HTR-8/SVneo (cell line): ENCODE results near the gene PSMB1.
"Not testable (repeated sequence)": the region's sequence is repeated elsewhere in the genome, so short reads cannot be mapped to it uniquely, and the experiment has no call there.

Experiments
- DNase-seq: peaks from one replicate; pipeline ENCODE4 v3.0.0; 2011; ENCODE audit warnings: low spot score, mixed read lengths; ENCODE audit not compliant: insufficient read length
- FAIRE-seq: peaks from 2 replicates; lab custom pipeline; 2011; peaks lifted over from hg19 to GRCh38; lab: Jason Lieb, UNC

The PSMB1 gene

DNA sequence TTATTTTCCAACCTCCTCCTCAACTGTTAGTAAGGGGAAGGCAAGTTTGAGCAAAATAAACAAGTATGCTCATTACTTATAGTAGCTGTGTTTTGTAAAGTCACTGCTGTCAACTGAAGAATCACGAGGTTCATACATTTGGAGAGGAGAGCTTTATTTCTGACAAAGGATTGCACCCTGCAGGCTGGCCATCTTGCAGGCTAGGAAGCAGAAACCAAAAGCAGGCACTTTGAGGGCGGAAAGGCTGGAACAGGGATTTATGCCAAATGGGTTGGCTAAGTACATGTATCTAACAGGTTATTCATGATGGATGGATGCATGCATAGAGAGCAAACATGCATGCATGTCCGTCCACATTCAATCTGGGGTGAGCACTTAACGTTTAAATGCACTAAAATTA, 46.7 kb downstream of the PSMB1 start:
- no peak for FAIRE-seq
- DNase-seq = no peak

DNA sequence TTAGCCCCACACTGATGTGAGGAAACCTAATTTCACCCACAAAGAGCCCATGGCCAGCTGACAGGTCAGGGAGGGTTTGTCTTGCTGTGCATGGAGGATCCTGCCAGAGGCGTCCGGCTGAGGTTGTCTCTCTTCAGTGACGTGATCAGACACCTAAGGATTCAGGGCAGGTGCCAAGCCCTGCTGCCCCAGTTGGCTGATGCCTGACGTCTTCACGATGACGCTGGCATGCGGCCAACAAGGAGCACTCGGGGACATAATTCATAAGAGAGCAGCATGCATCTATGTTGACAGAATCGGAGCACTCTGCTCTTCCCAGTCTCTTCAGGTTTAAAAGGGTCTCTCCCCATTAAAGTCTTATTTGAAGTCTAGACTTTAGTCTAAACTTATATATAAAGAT, 47.8 kb downstream of the PSMB1 start:
- FAIRE-seq (no peak), DNase-seq (no peak)

DNA sequence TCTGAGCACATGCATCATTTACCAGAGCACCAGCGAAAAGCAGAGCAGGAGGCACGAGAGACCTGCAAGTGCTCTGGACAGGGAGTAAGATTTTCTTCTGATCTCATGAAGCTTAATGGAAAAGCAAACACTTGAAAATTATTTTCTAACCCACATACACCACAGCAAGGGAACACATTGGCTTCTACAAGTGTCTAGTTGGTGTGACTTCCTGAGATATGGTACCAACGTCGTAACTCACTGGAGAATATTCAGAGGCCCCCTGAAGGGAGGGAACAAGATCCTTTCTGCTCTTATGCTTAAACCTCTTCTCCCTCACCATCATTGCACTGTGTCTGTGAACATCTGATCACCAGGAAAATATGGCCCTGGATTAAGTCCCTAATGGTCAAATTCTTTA, 48.6 kb downstream of the PSMB1 start:
- no peak for FAIRE-seq
- no peak for DNase-seq

DNA sequence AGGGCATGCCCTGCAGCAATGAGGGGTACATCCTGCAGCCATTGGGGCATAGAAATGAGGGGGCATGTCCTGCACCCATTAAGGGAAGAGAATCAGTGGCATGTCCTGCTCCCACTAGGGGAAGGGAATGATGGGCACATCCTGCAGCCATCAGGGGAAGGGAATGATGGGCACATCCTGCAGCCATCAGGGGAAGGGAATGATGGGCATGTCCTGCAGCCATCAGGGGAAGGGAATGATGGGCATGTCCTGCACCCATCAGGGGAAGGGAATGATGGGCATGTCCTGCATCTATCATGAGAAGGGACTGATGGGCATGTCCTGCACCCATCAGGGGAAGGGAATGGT, 49.7 kb downstream of the PSMB1 start:
- DNase-seq = no peak
- FAIRE-seq = no peak

DNA sequence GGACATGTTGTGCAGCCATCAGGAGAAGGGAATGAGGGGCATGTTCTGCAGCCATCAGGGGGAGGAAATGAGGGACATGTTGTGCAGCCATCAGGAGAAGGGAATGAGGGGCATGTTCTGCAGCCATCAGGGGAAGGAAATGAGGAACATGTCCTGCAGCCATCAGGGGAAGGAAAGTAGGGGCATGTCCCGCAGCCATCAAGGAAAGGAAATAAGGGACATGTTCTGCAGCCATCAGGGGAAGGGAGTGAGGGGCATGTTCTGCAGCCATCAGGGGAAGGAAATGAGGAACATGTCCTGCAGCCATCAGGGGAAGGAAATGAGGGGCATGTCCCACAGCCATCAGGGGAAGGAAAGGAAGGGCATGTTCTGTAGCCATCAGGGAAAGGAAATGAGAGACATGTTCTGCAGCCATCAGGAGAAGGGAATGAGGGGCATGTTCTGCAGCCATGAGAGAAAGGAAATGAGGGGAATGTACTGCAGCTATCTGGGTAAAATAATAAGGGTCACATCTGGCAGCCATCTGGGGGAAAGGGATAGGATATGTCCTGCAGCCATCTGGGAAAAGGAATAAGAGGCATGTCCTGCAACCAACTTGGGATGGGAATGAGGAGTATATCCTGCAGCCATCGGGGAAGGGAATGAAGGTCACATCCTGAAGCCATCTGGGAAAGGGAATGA, 50.2 kb downstream of the PSMB1 start:
- FAIRE-seq = not testable (repeated sequence)

DNA sequence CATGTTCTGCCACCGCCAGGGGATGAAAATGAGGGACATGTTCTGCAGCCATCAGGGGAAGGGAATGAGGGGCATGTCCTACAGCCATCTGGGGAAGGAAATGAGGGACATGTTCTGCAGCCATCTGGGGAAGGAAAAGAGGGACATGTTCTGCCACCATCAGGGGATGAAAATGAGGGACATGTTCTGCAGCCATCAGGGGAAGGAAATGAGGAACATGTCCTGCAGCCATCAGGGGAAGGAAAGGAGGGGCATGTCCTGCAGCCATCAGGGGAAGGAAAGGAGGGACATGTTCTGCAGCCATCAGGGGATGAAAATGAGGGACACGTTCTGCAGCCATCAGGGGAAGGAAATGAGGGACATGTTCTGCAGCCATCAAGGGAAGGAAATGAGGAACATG, 50.8 kb downstream of the PSMB1 start:
- FAIRE-seq = not testable (repeated sequence)

More for the DNA sequence above, 50.2 kb downstream of the PSMB1 start:
- DNase-seq = not testable (repeated sequence)

DNA sequence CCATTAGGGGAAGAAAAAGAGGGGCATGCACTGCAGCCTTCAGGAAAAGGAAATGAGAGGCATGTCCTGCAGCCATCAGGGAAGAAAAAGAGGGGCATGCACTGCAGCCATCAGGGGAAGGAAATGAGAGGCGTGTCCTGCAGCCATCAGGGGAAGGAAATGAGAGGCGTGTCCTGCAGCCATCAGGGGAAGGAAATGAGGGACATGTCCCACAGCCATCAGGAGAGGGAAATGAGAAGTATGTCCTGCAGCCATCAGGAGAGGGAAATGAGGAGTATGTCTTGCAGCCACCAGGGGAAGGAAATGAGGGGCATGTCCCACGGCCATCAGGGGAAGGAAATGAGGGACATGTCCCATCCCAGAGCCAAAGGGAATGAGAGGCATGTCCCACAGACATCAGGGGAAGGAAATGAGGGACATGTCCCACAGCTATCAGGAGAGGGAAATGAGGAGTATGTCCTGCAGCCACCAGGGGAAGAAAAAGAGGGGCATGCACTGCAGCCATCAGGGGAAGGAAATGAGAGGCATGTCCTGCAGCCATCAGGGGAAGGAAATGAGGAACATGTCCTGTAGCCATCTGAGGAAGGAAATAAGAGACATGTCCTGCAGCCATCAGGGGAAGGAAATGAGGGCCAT, 52.0 kb downstream of the PSMB1 start:
- FAIRE-seq (no peak), DNase-seq (no peak)

More for the DNA sequence above, 50.8 kb downstream of the PSMB1 start:
- DNase-seq = not testable (repeated sequence)

DNA sequence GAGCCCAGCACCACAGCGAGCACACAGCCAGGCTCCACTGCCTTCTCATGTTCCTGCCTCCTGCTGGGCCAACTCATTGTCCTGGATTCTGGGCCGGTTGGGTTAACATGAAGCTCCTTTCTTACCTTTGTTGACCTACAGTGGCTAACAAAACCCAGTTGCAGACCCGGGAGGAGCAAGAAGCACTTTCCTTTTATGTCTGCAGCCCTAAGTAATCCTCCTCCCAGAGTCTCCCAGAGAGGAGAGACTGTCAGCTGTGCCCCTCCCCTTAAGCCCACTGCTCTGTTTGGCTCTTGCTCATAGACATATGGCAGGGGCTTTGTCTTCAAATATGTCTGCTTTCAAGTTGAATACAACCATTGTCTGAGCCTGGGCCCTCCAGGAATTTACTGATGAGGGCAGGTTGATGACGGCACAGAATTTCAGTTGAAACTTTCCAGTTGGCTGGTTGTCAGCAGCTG, 55.2 kb downstream of the PSMB1 start:
- FAIRE-seq (no peak), DNase-seq (no peak)

DNA sequence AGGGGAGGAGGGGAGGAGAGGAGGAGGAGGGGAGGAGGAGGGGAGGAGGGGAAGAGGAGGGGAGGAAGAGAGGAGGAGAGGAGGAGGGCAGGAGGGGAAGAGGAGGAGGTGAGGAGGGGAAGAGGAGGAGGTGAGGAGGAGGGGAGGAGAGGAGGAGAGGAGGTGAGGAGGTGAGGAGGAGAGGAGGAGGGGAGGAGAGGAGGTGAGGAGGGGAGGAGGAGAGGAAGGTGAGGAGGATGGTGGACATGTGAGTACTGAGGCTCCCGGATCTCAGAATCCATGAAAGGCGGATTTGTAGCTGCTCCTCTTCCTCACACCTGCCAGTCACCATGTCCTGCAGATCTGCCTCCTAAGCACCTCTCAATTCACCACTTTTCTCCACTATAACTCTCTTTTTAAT, 59.8 kb downstream of the PSMB1 start:
- no peak for FAIRE-seq

DNA sequence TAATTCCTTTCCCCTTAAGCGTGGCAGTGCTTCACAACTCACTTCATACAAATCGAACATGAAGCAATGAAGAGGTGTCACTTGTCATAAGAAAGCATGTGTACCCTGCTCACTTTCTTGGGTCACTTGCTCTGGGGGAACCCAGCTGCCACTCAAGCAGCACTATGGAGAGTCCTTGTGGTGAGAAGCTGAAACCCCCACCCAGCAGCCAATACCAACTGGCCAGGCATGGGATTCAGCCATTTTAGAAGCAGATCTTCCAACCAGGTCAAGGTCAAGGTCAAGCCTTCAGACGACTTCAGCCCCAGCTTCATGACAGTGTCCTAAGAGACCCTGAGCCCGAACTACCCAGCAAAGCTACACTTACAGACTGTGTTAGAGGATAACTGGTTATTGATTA, 62.8 kb downstream of the PSMB1 start:
- DNase-seq = no peak
- FAIRE-seq = no peak

More for the DNA sequence above, 59.8 kb downstream of the PSMB1 start:
- DNase-seq = no peak

DNA sequence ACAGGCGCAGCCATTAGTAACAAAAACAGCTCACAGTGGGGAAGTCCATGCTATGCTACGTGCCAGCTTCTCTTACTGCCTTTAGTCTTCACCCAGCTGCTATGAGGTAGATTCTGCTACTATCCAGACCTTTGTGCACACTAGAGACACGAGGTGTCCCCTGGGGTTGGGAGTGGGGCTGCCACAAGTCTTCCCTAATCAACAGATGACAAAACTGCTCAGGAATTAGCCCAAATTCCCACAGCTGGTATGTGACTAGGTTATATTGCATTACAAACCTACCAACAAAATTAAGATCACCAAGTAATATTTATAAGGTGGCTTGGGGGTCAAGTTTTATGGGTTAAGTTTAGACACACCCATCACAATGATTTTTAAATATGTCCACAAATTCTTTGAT, 63.3 kb downstream of the PSMB1 start:
- DNase-seq (no peak), FAIRE-seq (no peak)

DNA sequence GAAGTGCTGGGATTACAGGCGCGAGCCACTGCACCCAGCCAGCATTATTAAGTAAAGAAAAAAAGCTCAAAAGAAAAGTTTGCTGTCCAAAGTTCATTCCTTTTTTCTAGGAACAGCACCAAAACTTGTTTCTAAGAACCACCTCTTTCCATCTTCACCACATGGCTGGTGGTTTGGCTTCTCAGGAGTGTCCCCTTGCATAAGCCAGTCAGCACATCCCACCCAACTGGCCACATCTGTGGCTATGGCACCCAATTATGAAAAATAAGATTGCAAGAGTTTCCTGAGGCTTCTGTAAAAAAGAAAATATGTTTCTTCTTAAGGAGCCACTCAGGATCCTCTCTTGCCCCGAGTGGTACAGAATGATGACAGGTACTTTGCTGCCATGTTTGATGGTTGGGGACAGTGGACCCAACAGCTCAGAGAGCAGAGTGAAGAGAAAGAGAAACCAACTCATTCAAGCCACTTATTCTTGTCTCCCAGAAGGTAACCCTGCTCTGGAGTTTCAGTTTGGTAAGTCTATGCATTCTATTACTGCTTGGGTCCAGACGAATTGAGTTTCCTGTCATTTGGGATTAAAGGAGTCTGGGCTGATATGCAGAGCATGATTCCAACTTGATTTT, 65.3 kb downstream of the PSMB1 start:
- no peak for FAIRE-seq
- no peak for DNase-seq

DNA sequence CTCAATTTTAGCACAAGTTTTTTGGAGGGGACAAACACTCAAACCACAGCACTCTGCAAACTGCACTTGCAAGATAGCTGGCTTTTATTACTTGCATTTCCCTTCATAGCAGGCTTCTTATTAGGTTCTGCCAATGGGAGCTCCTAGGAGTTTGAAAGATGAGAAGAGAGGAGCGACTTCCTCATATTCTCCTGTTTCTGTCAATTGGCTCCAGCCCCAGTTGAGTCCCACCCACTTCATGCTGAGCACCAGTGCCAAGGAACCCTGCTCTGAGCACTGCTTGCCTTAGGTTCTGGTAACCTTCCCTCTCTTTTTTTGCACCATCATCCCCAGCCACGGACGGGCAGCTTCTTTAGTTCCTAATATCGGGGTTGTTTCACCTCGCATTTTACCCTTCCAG, 67.9 kb downstream of the PSMB1 start:
- FAIRE-seq (no peak), DNase-seq (no peak)
